IPS-NIHi7 (cell line): ENCODE data around the gene MIR17HG.
"Not testable (repeated sequence)": the region's sequence is repeated elsewhere in the genome, so short reads cannot be mapped to it uniquely, and the experiment has no call there.

Experiments used
- DNase-seq: peaks from one replicate; pipeline ENCODE4 v3.0.0; 2012; ENCODE audit warnings: mixed read lengths; ENCODE audit errors: extremely low spot score

MIR17HG gene

GRCh38 chr13:91347202-91347995, at the start of gene MIR17HG:
TSS of gene MIR17HG (plus strand) at chr13:91347687.
- peak; percentile 86 for DNase-seq

- DNase-seq = no peak
Observed at GRCh38 chr13:91298060-91298459, 49.4 kb upstream of the MIR17HG start.

- no peak for DNase-seq
Observed at GRCh38 chr13:91302111-91302510, 45.4 kb upstream of the MIR17HG start.

GRCh38 chr13:91303031-91303430, 44.5 kb upstream of the MIR17HG start:
- DNase-seq = no peak

GRCh38 chr13:91304741-91305140, 42.7 kb upstream of the MIR17HG start:
- no peak for DNase-seq

- DNase-seq = no peak
Observed at GRCh38 chr13:91305652-91306051, 41.8 kb upstream of the MIR17HG start.

- DNase-seq = no peak
Observed at GRCh38 chr13:91307887-91308286, 39.6 kb upstream of the MIR17HG start.

GRCh38 chr13:91308299-91308698, 39.2 kb upstream of the MIR17HG start:
- peak; percentile 14 for DNase-seq

- no peak for DNase-seq
Observed at GRCh38 chr13:91311491-91311890, 36.0 kb upstream of the MIR17HG start.

GRCh38 chr13:91312324-91312723, 35.2 kb upstream of the MIR17HG start:
- DNase-seq = no peak

- DNase-seq = peak; percentile 29
Observed at GRCh38 chr13:91313103-91313502, 34.4 kb upstream of the MIR17HG start.

- DNase-seq = no peak
Observed at GRCh38 chr13:91313581-91313980, 33.9 kb upstream of the MIR17HG start.

- no peak for DNase-seq
Observed at GRCh38 chr13:91314888-91315287, 32.6 kb upstream of the MIR17HG start.

GRCh38 chr13:91318886-91319285, 28.6 kb upstream of the MIR17HG start:
- no peak for DNase-seq

- DNase-seq = no peak
Observed at GRCh38 chr13:91319996-91320395, 27.5 kb upstream of the MIR17HG start.

GRCh38 chr13:91320990-91321389, 26.5 kb upstream of the MIR17HG start:
- not testable (repeated sequence) for DNase-seq

- DNase-seq = no peak
Observed at GRCh38 chr13:91323349-91323748, 24.1 kb upstream of the MIR17HG start.

GRCh38 chr13:91326146-91326545, 21.3 kb upstream of the MIR17HG start:
- no peak for DNase-seq

GRCh38 chr13:91328726-91329125, 18.8 kb upstream of the MIR17HG start:
- DNase-seq = no peak

- no peak for DNase-seq
Observed at GRCh38 chr13:91329733-91330132, 17.8 kb upstream of the MIR17HG start.

GRCh38 chr13:91331047-91331915, 16.2 kb upstream of the MIR17HG start:
- no peak for DNase-seq

- DNase-seq = no peak
Observed at GRCh38 chr13:91346062-91346461, 1.4 kb upstream of the MIR17HG start.

- peak; percentile 17 for DNase-seq
Observed at GRCh38 chr13:91346850-91347201, 661 bp upstream of the MIR17HG start.
